Psoas muscle (tissue), 8 donors: ENCODE results near the gene LPCAT1. TPM values are rescaled to one million over a fixed set of nuclear protein-coding genes. Genes with fewer than 3 reads are reported as not detected.

ENCODE experiments used
- ATAC-seq, 4 donors: fragments of 200-7000 bp; cut with Tn5 transposase; one replicate each; pipeline ENCODE4 v1.9.1; 2020; ENCODE audit warnings: moderate library complexity in 3 of 4, mild to moderate bottlenecking in 2 of 4
- DNase-seq, 2 donors: peaks; one replicate each; pipeline ENCODE4 v3.0.0-alpha.2; 2020
- H3K27ac ChIP-seq: fragments of 200-600 bp; one replicate; pipeline ENCODE4 v1.8.0; 2022
- H3K27me3 ChIP-seq, 3 donors: fragments of 200-600 bp in 1 of 3; one replicate each; pipeline versions ENCODE4 v1.6.1 to v1.8.0; 2013 to 2022; ENCODE audit warnings: low read length in 2 of 3, mild to moderate bottlenecking in 2 of 3, moderate library complexity in 1 of 3; ENCODE audit not compliant: insufficient read depth in 3 of 3
- H3K36me3 ChIP-seq, 2 donors: fragments of 200-600 bp in 1 of 2; one replicate each; pipeline versions ENCODE4 v1.6.1 to v1.8.0; 2013 to 2022; ENCODE audit warnings: low read depth in 1 of 2, mild to moderate bottlenecking in 1 of 2, moderate library complexity in 1 of 2; ENCODE audit not compliant: insufficient read depth in 1 of 2
- H3K4me1 ChIP-seq: fragments of 200-600 bp; one replicate; pipeline ENCODE4 v1.8.0; 2022
- H3K4me3 ChIP-seq: fragments of 200-600 bp; one replicate; pipeline ENCODE4 v1.8.0; 2022; ENCODE audit warnings: mild to moderate bottlenecking
- H3K9me3 ChIP-seq: fragments of 200-600 bp; one replicate; pipeline ENCODE4 v1.8.0; 2022
- CTCF ChIP-seq: fragments of 200-600 bp; IDR thresholded peaks from one replicate; pipeline ENCODE4 v1.8.0; 2022; ENCODE audit warnings: antibody characterized with exemption
- WGBS, 3 donors: extraction: QIAGEN DNeasy Blood & Tissue Kit; methylation state at CpG; one replicate each; pipeline versions ENCODE4 v1.1.6 to v1.1.7; 2013; 5-methylcytosine and 5-hydroxymethylcytosine counted together
- intact Hi-C, 2 donors: fragments of 100-400 bp; cut with DNase I; formaldehyde crosslinking; loops; one replicate each; pipeline versions ENCODE4 v1.11.0 to v1.14.2; 2022
- polyA plus RNA-seq, 3 donors: library from polyadenylated mRNA; stranded (reverse); fragments of 200-250 nt; gene quantifications; one replicate each; pipeline ENCODE4 v1.2.3, GENCODE V29; 2013
- total RNA-seq, 4 donors: library from RNA; stranded (reverse); fragmentation: NEBNext Ultra II Directional in 2 of 4; extraction: Animal tissue kit (Norgen Biotek cat#: 25700) in 2 of 4; gene quantifications; one replicate each; pipeline versions ENCODE4 v1.2.1 to v1.2.4, GENCODE V29; 2021 to 2023
- donor health status: healthy with polysubstance abuse.
- donor health status: DM: no; HTN: no; CAD: no; lungs with moderate emphysema.
- donor health status: Bipolar disorder and iron deficiency.
- donor health status: healthy.
- donor health status: DM: yes; HTN: yes; CAD: no.
- donor health status: DM: no; HTN: no; CAD: no.
- donor health status: DM: no; HTN: no; CAD: no.
- donor health status: DM: yes; HTN: yes; CAD: no.

LPCAT1 gene
- total and polyA plus RNA-seq, 7 donors, result 2.4 to 6.2 (median 4.7) TPM

GRCh38 chr5:1553539-1554409, 30.0 kb upstream of the LPCAT1 start:
- no peak for DNase-seq
- 85 to 90% (median 88%) methylated on average over 21 of the region's 21 CpGs for whole genome bisulfite sequencing, 3 donors
- Histone ChIP-seq H3K36me3 (no peaks in the 10 kb centered on the region), H3K27ac (no peak overlapping the region), H3K27me3 (peaks cover 0 to 9% (median 4%) of the 10 kb centered on the region in 3 donors), H3K4me3 (no peak overlapping the region), H3K4me1 (peaks cover 14% of the 10 kb centered on the region), H3K9me3 (no peaks in the 10 kb centered on the region)
- intact Hi-C loops, result no loop called here
- TF ChIP-seq CTCF, result no peak
- ATAC-seq, result no peak

- WGBS, 3 donors, result 13 to 30% (median 23%) methylated on average over 33 of the region's 33 CpGs
- Histone ChIP-seq H3K36me3 (no peaks in the 10 kb centered on the region), H3K4me3 (peak overlapping the region; percentile 47), H3K4me1 (peaks cover 14% of the 10 kb centered on the region), H3K27me3 (peaks cover 0 to 9% (median 4%) of the 10 kb centered on the region in 3 donors), H3K27ac (peak overlapping the region; percentile 23), H3K9me3 (no peaks in the 10 kb centered on the region)
- no peak for TF ChIP-seq CTCF
- intact Hi-C loops, result no loop called here
- ATAC-seq, result peak in 3 of 4 donors; percentile 75 to 88 (median 77)
- no peak for DNase-seq
Observed at GRCh38 chr5:1552521-1553255, 28.9 kb upstream of the LPCAT1 start.

GRCh38 chr5:1551426-1552301, 27.9 kb upstream of the LPCAT1 start:
- intact Hi-C loops, result no loop called here
- Histone ChIP-seq H3K9me3 (no peaks in the 10 kb centered on the region), H3K27me3 (peaks cover 0 to 9% (median 4%) of the 10 kb centered on the region in 3 donors), H3K4me1 (peaks cover 14% of the 10 kb centered on the region), H3K36me3 (no peaks in the 10 kb centered on the region), H3K27ac (peak overlapping the region; percentile 23), H3K4me3 (peak overlapping the region; percentile 47)
- no peak for TF ChIP-seq CTCF
- DNase-seq (no peak), ATAC-seq (peak in 3 of 4 donors; percentile 50 to 66 (median 62))
- 27 to 42% (median 27%) methylated on average over 32 of the region's 32 CpGs for WGBS, 3 donors

- H3K36me3 ChIP-seq, result no peaks in the 10 kb centered on the region
- intact Hi-C loops, result no loop called here
- DNase-seq (no peak), ATAC-seq (no peak)
- peaks cover 14% of the 10 kb centered on the region for H3K4me1 ChIP-seq
- H3K9me3 ChIP-seq, result no peaks in the 10 kb centered on the region
- peaks cover 0 to 4% (median 0%) of the 10 kb centered on the region in 3 donors for H3K27me3 ChIP-seq
- H3K4me3 ChIP-seq, result no peak overlapping the region
- TF ChIP-seq CTCF, result no peak
- WGBS, 3 donors, result 89 to 93% (median 93%) methylated on average over 17 of the region's 17 CpGs
- no peak overlapping the region for H3K27ac ChIP-seq
Observed at GRCh38 chr5:1550287-1551076, 26.7 kb upstream of the LPCAT1 start.
